D721Med (cell line): ENCODE results near the gene SCG2.

Source experiments
- DNase-seq: peaks from one replicate; pipeline ENCODE4 v3.0.0; 2011; ENCODE audit warnings: low spot score; ENCODE audit not compliant: insufficient read length
- FAIRE-seq: peaks from 2 replicates; lab custom pipeline; 2011; peaks lifted over from hg19 to GRCh38; lab: Jason Lieb, UNC
- TF ChIP-seq, protein P1 (sequence below): IDR thresholded peaks from 2 replicates; pipeline ENCODE4 v1.5.1; 2012; ENCODE audit warnings: mild to moderate bottlenecking, control low read depth; ENCODE audit not compliant: insufficient read depth; ENCODE audit errors: missing control alignments

SCG2 gene

GRCh38 chr2:223642506-223642905 lies 40.3 kb upstream of the SCG2 start:
- FAIRE-seq (no peak), DNase-seq (no peak)
- TF ChIP-seq, protein P1, sequence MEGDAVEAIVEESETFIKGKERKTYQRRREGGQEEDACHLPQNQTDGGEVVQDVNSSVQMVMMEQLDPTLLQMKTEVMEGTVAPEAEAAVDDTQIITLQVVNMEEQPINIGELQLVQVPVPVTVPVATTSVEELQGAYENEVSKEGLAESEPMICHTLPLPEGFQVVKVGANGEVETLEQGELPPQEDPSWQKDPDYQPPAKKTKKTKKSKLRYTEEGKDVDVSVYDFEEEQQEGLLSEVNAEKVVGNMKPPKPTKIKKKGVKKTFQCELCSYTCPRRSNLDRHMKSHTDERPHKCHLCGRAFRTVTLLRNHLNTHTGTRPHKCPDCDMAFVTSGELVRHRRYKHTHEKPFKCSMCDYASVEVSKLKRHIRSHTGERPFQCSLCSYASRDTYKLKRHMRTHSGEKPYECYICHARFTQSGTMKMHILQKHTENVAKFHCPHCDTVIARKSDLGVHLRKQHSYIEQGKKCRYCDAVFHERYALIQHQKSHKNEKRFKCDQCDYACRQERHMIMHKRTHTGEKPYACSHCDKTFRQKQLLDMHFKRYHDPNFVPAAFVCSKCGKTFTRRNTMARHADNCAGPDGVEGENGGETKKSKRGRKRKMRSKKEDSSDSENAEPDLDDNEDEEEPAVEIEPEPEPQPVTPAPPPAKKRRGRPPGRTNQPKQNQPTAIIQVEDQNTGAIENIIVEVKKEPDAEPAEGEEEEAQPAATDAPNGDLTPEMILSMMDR: no peak

DNA sequence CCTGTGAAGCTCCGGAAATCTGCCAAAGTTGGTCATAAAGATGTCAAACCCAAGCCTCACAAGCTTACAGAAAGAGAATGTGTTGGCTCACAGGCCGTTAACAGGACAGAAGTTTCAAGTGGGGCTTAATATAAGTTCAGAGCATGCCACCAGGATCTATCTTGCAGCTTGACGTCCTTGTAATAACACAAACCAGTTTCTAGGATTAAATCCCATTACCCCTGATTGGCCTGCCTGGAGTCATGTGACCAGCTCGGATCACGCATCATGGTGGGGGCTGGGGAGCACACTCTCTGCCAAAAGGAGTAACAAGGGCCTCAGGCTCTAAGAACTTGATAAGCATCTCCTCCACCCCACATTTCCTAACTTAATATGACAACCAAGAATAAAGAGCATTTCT lies 38.9 kb upstream of the SCG2 start:
- TF ChIP-seq, protein P1: no peak
- DNase-seq: no peak
- no peak for FAIRE-seq

DNA sequence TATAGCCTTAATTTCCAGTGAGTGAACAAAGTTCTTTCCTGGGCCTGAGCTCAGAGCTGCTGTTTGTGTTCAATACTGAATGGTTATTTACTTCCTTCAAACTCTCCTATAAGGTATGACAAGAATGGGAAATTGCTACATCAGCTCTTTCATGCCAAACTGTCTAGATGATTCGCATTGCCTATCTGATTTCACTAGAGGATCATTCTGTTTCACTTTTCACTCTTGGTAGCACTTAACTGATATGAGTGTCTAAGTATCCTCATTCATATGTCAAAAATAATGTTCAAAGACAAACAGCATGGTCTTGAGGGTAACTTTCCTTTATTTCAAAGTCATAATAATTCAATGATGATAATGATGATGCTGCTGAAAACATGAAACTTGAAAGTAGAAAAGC lies 32.9 kb upstream of the SCG2 start:
- TF ChIP-seq, protein P1: no peak
- FAIRE-seq (no peak), DNase-seq (no peak)

DNA sequence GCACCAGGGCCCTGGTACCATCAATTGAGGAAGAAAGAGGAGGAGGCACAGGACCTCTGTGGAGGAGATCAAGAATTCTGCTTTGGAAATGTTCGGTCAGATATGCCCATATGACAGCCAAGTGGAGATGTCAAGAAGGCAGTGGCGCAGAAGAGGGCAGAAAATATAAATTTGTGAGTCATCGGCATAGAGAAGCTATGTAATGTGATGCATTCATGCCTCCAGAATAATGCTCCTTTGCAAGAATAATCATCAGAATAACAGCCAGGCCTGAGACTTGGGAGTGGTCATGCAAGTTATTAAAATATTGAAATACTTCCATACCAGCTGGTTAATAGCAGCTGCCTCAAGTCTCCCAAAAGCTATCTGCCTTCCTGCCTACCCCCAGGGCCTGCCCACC lies 32.1 kb upstream of the SCG2 start:
- DNase-seq (no peak), FAIRE-seq (no peak)
- TF ChIP-seq, protein P1: no peak

- DNase-seq (no peak), FAIRE-seq (no peak)
- TF ChIP-seq, protein P1: no peak
Measured at GRCh38 chr2:223633656-223634055, 31.5 kb upstream of the SCG2 start.

- DNase-seq (no peak), FAIRE-seq (no peak)
- TF ChIP-seq, protein P1: no peak
Measured at GRCh38 chr2:223632826-223633225, 30.7 kb upstream of the SCG2 start.

DNA sequence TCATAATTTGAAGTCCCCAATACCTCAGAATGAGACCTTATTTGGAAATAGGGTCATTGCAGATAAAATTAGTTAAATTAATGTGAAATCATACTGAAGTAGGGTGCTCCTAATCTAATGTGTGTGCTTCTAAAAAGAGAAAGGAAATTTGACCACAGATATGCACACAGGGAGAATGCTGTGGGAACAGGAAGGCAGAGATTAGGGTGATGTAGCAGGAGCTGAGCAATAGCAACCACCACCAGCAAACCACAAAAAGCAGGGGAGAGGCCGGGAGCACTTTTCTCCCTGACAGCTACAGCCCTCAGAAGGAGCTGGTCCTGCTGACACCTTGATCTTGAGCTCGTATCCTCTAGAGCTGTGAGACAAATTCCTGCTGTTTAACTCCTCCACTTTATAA lies 24.6 kb upstream of the SCG2 start:
- FAIRE-seq: no peak
- no peak for DNase-seq
- TF ChIP-seq, protein P1: no peak
